T follicular helper cell (primary cell): ENCODE measurements around the gene GALNT3.

Experiments used
- DNase-seq: peaks from one replicate; pipeline ENCODE4 v3.0.0-alpha.2; 2020; ENCODE audit warnings: low read depth

GALNT3 gene

GRCh38 chr2:165796129-165796528 is 2.1 kb upstream of the GALNT3 start:
- DNase-seq, result no peak

- DNase-seq, result no peak
These were observed 964 bp upstream of the GALNT3 start for GRCh38 chr2:165795011-165795410.

GRCh38 chr2:165794536-165794928 is 485 bp upstream of the GALNT3 start:
- DNase-seq, result no peak

GRCh38 chr2:165793161-165793778 is 777 bp downstream of the GALNT3 start:
- no peak for DNase-seq

GRCh38 chr2:165792104-165792454 is 2.0 kb downstream of the GALNT3 start:
- no peak for DNase-seq

GRCh38 chr2:165791421-165792103 is 2.5 kb downstream of the GALNT3 start:
- DNase-seq, result no peak

GRCh38 chr2:165790466-165790865 is 3.6 kb downstream of the GALNT3 start:
- DNase-seq, result no peak

- DNase-seq, result no peak
These were observed 6.7 kb downstream of the GALNT3 start for GRCh38 chr2:165787334-165787733.

- no peak for DNase-seq
These were observed 14.3 kb downstream of the GALNT3 start for GRCh38 chr2:165779706-165780105.

- no peak for DNase-seq
These were observed 15.2 kb downstream of the GALNT3 start for GRCh38 chr2:165778653-165779451.

- DNase-seq, result no peak
These were observed 15.9 kb downstream of the GALNT3 start for GRCh38 chr2:165778187-165778556.

- no peak for DNase-seq
These were observed 16.4 kb downstream of the GALNT3 start for GRCh38 chr2:165777522-165778186.

- no peak for DNase-seq
These were observed 17.3 kb downstream of the GALNT3 start for GRCh38 chr2:165776796-165777195.

GRCh38 chr2:165776013-165776412 is 18.0 kb downstream of the GALNT3 start:
- no peak for DNase-seq

- DNase-seq, result no peak
These were observed 20.4 kb downstream of the GALNT3 start for GRCh38 chr2:165773684-165774083.

GRCh38 chr2:165772183-165772582 is 21.9 kb downstream of the GALNT3 start:
- no peak for DNase-seq

GRCh38 chr2:165766326-165766927 is 27.6 kb downstream of the GALNT3 start:
- no peak for DNase-seq

GRCh38 chr2:165762723-165763122 is 31.3 kb downstream of the GALNT3 start:
- no peak for DNase-seq

- no peak for DNase-seq
These were observed 36.0 kb downstream of the GALNT3 start for GRCh38 chr2:165757906-165758675.

- no peak for DNase-seq
These were observed 47.5 kb downstream of the GALNT3 start for GRCh38 chr2:165746501-165746900.

GRCh38 chr2:165745916-165746315 is 48.1 kb downstream of the GALNT3 start:
- no peak for DNase-seq
